ENCODE data around the gene TRPV2. TPM values are rescaled to one million over a fixed set of nuclear protein-coding genes. Genes with fewer than 3 reads are reported as not detected.

Gene TRPV2
- total and polyA plus RNA-seq, 9 of the 15 experiments (the other 6 are each of a cell fraction or from before 2014, with no cell fraction given): 10.0 to 97.5 (median 30.3) TPM

DNA sequence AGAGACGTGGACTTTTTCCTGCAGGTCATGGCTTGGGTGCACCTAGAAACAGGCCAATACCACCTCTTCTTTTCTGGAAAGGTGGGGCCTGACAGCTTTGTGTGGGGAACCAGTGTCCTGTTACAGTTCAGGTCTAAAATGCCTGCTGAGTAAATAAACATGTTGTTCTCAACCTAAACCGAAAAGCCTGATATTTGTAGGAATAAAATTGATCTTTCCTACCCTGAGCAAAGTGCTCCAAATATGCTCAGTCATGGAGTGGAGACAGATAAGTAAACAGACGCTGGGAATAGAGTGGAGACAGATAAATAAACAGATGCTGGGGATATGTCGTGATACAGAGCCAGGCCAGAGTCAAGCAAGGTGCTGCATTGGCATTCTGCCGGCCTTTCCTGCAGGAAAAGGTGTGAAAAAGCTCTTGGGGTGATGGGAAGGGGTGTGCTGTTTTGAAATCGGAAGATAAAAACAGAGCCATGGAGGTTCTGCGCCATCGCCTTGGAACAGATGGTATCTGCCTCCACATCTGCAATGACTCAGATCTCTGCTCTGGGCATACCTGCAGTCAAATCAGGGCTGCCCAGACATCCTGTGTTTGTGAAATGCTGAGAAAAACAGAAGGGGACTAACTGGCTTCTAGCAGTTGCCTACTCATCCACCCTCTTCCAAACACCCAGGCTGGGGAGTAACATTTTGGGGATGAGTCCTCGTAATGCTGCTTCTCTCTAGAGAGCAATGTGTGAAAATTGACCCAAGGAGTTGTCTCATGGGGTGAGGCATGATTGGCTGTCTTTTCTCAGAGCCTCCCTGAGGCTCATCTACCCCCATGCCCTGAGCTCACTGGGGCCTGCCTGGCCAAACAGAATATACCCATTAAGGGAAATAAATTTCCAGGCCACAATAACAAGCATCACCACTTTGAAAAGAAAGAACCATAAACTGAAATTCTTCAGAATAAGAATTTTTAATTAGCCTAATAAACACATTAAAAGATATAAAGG, 16.8 kb upstream of the TRPV2 start:
- no peaks in the 10 kb centered on the region for H3K36me3 ChIP-seq (ENCODE audit: control insufficient read depth, insufficient read depth, low read length)
- peak overlapping the region in 1 of 2 experiments; percentile 70; a peak in 1 of 4 replicates for H3K9ac ChIP-seq (ENCODE audit: insufficient read depth in 1 of 2, low read depth in 2 of 2, low read length in 2 of 2)
- intact Hi-C loops (cut with micrococcal nuclease) (no loop called here), in situ Hi-C loops (cut with MboI) (no loop called here)
- H3K4me3 ChIP-seq: no peak overlapping the region
- DNase-seq (ENCODE audit: extremely low read depth in 1 of 4, low spot score in 3 of 4): peak; percentile 52 to 83 (median 54)
- H4K20me1 ChIP-seq (replicated peaks; ENCODE audit: control insufficient read depth, insufficient read depth, low read length): no peaks in the 10 kb centered on the region
- H3K27me3 ChIP-seq (ENCODE audit: control insufficient read depth in 2 of 2, insufficient read depth in 2 of 2, low read length in 2 of 2): no peaks in the 10 kb centered on the region
- no peaks in the 10 kb centered on the region for H3K9me1 ChIP-seq (ENCODE audit: control insufficient read depth, insufficient read depth, low read length)
- peak overlapping the region; percentile 64 for H3K27ac ChIP-seq (ENCODE audit: extremely low read depth, low read depth, low read length)
- FAIRE-seq: peak; percentile 96
- POLR2A ChIA-PET: interaction anchor here (1.3 to 1.5 kb wide), 2 partner anchors 40 kb away, joined by 4 to 5 read pairs; no protein-coding TSS in a partner anchor
- no TSS peak for BruUV-seq (replicated peaks)
- CTCF ChIA-PET (ENCODE audit: low intra/inter-chr PET ratio): no interaction called here
- peaks cover 2 to 21% of the 10 kb centered on the region in 2 experiments; a peak in 4 of 5 replicates for H3K4me1 ChIP-seq (replicated peaks in 1 of 2; ENCODE audit: control insufficient read depth in 2 of 2, insufficient read depth in 2 of 2, low read length in 2 of 2)
- H3K9me3 ChIP-seq (replicated peaks; ENCODE audit: control insufficient read depth, insufficient read depth, low read depth, low read length): no peaks in the 10 kb centered on the region
- H3K79me2 ChIP-seq (ENCODE audit: control insufficient read depth, insufficient read depth, low read length): no peaks in the 10 kb centered on the region
- no peak overlapping the region for H2AFZ ChIP-seq (ENCODE audit: low read depth, low read length)
- peak overlapping the region; percentile 5; the same call in 1 of the 2 replicates for H3K4me2 ChIP-seq (ENCODE audit: insufficient read depth, low read length)
- 2% methylated on average over 8 of the region's 9 CpGs for WGBS (ENCODE audit: insufficient coverage, low coverage, missing lambda C conversion rate)
- peak; percentile 75 for ATAC-seq
- TF ChIP-seq POLR3A (IDR thresholded peaks at IDR 0.05; ENCODE audit: borderline replicate concordance, extremely low read depth, insufficient read depth, insufficient read length): no peak
- TF ChIP-seq, protein P1, sequence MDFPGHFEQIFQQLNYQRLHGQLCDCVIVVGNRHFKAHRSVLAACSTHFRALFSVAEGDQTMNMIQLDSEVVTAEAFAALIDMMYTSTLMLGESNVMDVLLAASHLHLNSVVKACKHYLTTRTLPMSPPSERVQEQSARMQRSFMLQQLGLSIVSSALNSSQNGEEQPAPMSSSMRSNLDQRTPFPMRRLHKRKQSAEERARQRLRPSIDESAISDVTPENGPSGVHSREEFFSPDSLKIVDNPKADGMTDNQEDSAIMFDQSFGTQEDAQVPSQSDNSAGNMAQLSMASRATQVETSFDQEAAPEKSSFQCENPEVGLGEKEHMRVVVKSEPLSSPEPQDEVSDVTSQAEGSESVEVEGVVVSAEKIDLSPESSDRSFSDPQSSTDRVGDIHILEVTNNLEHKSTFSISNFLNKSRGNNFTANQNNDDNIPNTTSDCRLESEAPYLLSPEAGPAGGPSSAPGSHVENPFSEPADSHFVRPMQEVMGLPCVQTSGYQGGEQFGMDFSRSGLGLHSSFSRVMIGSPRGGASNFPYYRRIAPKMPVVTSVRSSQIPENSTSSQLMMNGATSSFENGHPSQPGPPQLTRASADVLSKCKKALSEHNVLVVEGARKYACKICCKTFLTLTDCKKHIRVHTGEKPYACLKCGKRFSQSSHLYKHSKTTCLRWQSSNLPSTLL (IDR thresholded peaks at IDR 0.05): no peak
- TF ChIP-seq ZNF12 (CRISPR knock-in tag; IDR thresholded peaks at IDR 0.05): no peak
- TF ChIP-seq, protein P2, sequence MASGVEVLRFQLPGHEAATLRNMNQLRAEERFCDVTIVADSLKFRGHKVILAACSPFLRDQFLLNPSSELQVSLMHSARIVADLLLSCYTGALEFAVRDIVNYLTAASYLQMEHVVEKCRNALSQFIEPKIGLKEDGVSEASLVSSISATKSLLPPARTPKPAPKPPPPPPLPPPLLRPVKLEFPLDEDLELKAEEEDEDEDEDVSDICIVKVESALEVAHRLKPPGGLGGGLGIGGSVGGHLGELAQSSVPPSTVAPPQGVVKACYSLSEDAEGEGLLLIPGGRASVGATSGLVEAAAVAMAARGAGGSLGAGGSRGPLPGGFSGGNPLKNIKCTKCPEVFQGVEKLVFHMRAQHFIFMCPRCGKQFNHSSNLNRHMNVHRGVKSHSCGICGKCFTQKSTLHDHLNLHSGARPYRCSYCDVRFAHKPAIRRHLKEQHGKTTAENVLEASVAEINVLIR (CRISPR knock-in tag; IDR thresholded peaks at IDR 0.05): no peak
- no peak for TF ChIP-seq NCOA6 (IDR thresholded peaks at IDR 0.05)
